Spleen (tissue), 11 donors: ENCODE measurements around the gene PCDHGC5. TPM values are rescaled to one million over a fixed set of nuclear protein-coding genes. Genes with fewer than 3 reads are reported as not detected.

ENCODE experiments used
- DNase-seq: peaks from one replicate; pipeline ENCODE4 v3.0.0-alpha.2; 2020
- H3K27ac ChIP-seq, 8 donors: fragments of 200-600 bp; sonication (generic) in 7 of 8; 1 replicate in 4 of 8; 2 replicates in 4 of 8; pipeline versions ENCODE4 v1.5.0 to v1.8.0; 2016 to 2021; ENCODE audit warnings: inconsistent platforms in 4 of 8, mild to moderate bottlenecking in 4 of 8, moderate library complexity in 1 of 8
- H3K27me3 ChIP-seq, 7 donors: fragments of 200-600 bp; sonication (generic) in 6 of 7; replicated peaks in 1 of 7; 1 replicate in 4 of 7; 2 replicates in 3 of 7; pipeline versions ENCODE4 v1.5.0 to v1.8.0; 2016 to 2021; ENCODE audit warnings: inconsistent platforms in 3 of 7, mild to moderate bottlenecking in 1 of 7
- H3K36me3 ChIP-seq, 6 donors: fragments of 200-600 bp; sonication (generic) in 5 of 6; 1 replicate in 4 of 6; 2 replicates in 2 of 6; pipeline versions ENCODE4 v1.5.0 to v1.8.0; 2016 to 2021; ENCODE audit warnings: inconsistent platforms in 2 of 6
- H3K4me1 ChIP-seq, 6 donors: fragments of 200-600 bp; sonication (generic) in 5 of 6; 1 replicate in 3 of 6; 2 replicates in 3 of 6; pipeline versions ENCODE4 v1.5.0 to v1.8.0; 2016 to 2021; ENCODE audit warnings: inconsistent platforms in 3 of 6
- H3K4me3 ChIP-seq, 8 donors: fragments of 200-600 bp; sonication (generic) in 7 of 8; 1 replicate in 4 of 8; 2 replicates in 4 of 8; pipeline versions ENCODE4 v1.5.0 to v1.8.0; 2016 to 2021; ENCODE audit warnings: inconsistent platforms in 4 of 8, mild to moderate bottlenecking in 4 of 8, moderate library complexity in 2 of 8
- H3K9me3 ChIP-seq, 8 donors: fragments of 200-600 bp; sonication (generic) in 7 of 8; 1 replicate in 4 of 8; 2 replicates in 4 of 8; pipeline versions ENCODE4 v1.5.0 to v1.8.0; 2016 to 2021; ENCODE audit warnings: inconsistent platforms in 4 of 8
- POLR2A ChIP-seq, 3 donors: fragments of 450-650 bp; IDR thresholded peaks; one replicate each; pipeline ENCODE4 v1.5.1; 2017; ENCODE audit warnings: antibody characterized with exemption in 3 of 3, mild to moderate bottlenecking in 1 of 3
- POLR2AphosphoS5 ChIP-seq, 3 donors: sonication (generic); formaldehyde crosslinking; IDR thresholded peaks; one replicate each; pipeline ENCODE4 v1.5.1; 2017; ENCODE audit warnings: antibody characterized with exemption in 3 of 3
- WGBS, 5 donors: extraction: QIAGEN DNeasy Blood & Tissue Kit in 3 of 5; methylation state at CpG; one replicate each; pipeline versions ENCODE4 v1.1.5 to v1.1.7; 2013 to 2018; 5-methylcytosine and 5-hydroxymethylcytosine counted together
- intact Hi-C: fragments of 100-400 bp; cut with DNase I; formaldehyde crosslinking; loops from one replicate; pipeline ENCODE4 v1.15.0; 2023; ENCODE audit warnings: low total_unique reads
- polyA plus RNA-seq, 3 donors: library from polyadenylated mRNA; stranded (reverse); fragments of 200-250 nt; gene quantifications; one replicate each; pipeline ENCODE4 v1.2.1, GENCODE V29; 2013
- total RNA-seq, 7 donors: library from RNA; depleted of rRNA in 3 of 7; stranded (reverse); fragments of >200 nt in 3 of 7; fragmentation: NEBNext Ultra II Directional in 4 of 7; extraction: Animal tissue kit (Norgen Biotek cat#: 25700) in 4 of 7; gene quantifications; one replicate each; pipeline versions ENCODE4 v1.1.0 to v1.2.1, GENCODE V29; 2016 to 2021
- TF ChIP-seq, protein P1 (sequence below), 11 experiments: fragments of 200-600 bp in 7 of 11; fragments of 450-650 bp in 4 of 11; sonication (generic) in 4 of 11; IDR thresholded peaks in 8 of 11; conservative IDR thresholded peaks in 3 of 11; 1 replicate in 7 of 11; 2 replicates in 4 of 11; pipeline versions ENCODE4 v1.4.0 to v1.8.0; 2016 to 2021; ENCODE audit warnings: antibody characterized with exemption in 11 of 11, inconsistent platforms in 4 of 11, mild to moderate bottlenecking in 1 of 11
- donor health status: healthy with polysubstance abuse.
- donor health status: DM: no; HTN: no; CAD: no; lungs with moderate emphysema.
- donor health status: DM: no; HTN: no; CAD: no.
- donor health status: Bipolar disorder and iron deficiency.
- donor health status: healthy.
- donor health status: DM: no; HTN: no; CAD: no.
- donor health status: DM: yes; HTN: yes; CAD: no.

The PCDHGC5 gene
- total and polyA plus RNA-seq, 10 donors, result 0.02 to 2.5 (median 1.1) TPM; not detected in 1

DNA sequence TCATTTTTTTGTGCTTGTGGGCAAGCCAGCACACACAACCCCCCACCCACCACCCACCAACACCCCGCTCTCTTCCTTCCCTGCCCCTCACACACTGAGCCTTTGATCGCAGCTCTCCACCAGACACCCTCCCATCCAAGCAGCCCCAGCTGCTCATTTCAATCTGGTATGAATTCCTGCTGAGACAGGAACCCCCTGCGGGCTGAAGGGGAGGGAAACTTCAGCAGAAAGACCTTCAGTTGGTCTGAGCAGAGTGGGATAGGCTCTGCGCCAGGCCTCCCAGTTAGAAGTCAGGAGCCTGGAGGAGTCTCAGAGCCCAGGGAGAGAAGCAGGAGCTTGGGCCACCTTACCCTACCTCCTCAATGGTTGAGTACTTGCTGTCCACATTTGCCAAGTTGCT is 7.2 kb downstream of the PCDHGC5 start:
- peaks cover 0 to 7% (median 0%) of the 10 kb centered on the region in 6 donors for H3K36me3 ChIP-seq
- peaks cover 3 to 45% (median 27%) of the 10 kb centered on the region in 6 donors for H3K4me1 ChIP-seq
- H3K27me3 ChIP-seq, result peaks cover 0 to 54% (median 14%) of the 10 kb centered on the region in 7 donors
- no peak overlapping the region for H3K4me3 ChIP-seq
- intact Hi-C loops, result no loop called here
- no peaks in the 10 kb centered on the region for H3K9me3 ChIP-seq
- no peak overlapping the region for H3K27ac ChIP-seq
- TF ChIP-seq POLR2A (IDR thresholded peaks at IDR 0.05), result no peak
- TF ChIP-seq POLR2AphosphoS5 (IDR thresholded peaks at IDR 0.05), result no peak
- TF ChIP-seq, protein P1, sequence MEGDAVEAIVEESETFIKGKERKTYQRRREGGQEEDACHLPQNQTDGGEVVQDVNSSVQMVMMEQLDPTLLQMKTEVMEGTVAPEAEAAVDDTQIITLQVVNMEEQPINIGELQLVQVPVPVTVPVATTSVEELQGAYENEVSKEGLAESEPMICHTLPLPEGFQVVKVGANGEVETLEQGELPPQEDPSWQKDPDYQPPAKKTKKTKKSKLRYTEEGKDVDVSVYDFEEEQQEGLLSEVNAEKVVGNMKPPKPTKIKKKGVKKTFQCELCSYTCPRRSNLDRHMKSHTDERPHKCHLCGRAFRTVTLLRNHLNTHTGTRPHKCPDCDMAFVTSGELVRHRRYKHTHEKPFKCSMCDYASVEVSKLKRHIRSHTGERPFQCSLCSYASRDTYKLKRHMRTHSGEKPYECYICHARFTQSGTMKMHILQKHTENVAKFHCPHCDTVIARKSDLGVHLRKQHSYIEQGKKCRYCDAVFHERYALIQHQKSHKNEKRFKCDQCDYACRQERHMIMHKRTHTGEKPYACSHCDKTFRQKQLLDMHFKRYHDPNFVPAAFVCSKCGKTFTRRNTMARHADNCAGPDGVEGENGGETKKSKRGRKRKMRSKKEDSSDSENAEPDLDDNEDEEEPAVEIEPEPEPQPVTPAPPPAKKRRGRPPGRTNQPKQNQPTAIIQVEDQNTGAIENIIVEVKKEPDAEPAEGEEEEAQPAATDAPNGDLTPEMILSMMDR (IDR thresholded peaks at IDR 0.05 in 8 of 11, conservative IDR thresholded peaks at IDR 0.05 in 3 of 11), result no peak
- WGBS, 5 donors, result 62 to 83% (median 76%) methylated on average over 4 of the region's 4 CpGs
- DNase-seq, result no peak

DNA sequence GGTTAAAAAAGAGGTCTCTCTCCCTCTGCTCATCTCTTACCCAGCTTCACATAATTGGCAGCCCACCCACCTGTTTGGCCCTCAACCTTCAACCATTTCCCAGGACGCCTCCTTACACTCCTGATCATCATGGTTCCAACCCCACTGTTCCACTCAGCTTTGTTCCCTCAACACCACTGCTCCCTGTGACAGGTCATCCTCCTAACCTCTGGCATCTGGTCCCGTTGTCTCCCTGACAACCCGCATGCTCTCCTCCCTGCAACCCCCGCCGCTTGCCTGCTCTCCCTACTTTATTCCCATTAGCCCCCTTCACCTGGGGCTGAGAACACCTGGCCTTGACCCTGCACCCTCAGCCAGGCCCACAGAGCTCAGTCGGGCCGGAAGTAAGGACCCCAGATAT is 12.9 kb downstream of the PCDHGC5 start:
- intact Hi-C loops, result no loop called here
- whole genome bisulfite sequencing, 5 donors, result 84 to 90% (median 88%) methylated on average over 7 of the region's 7 CpGs
- Histone ChIP-seq H3K27ac (no peak overlapping the region), H3K4me3 (no peak overlapping the region), H3K9me3 (no peaks in the 10 kb centered on the region), H3K4me1 (peaks cover 0 to 3% (median 2%) of the 10 kb centered on the region in 6 donors), H3K36me3 (peaks cover 0 to 9% (median 0%) of the 10 kb centered on the region in 6 donors), H3K27me3 (no peaks in the 10 kb centered on the region)
- TF ChIP-seq, protein P1 (IDR thresholded peaks at IDR 0.05 in 8 of 11, conservative IDR thresholded peaks at IDR 0.05 in 3 of 11), result no peak
- DNase-seq, result no peak

DNA sequence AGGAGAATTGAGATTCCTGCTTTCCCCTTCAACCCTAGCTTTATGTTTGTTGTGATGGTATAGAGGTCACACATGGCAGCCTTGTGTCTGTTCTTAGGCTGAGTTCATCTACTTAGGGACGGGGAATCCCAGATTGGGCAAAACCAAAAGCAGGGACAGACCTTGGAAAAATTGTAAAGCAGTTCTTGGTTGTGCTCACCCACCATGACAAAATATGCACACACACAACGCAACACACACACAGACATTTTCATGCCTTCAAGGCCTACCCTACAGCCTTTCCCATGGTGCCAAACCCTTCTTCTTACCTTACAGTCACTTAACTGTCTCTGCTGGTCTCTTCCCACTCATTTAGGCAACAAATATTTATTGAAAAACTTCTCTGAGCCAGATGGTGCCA is 14.8 kb downstream of the PCDHGC5 start:
- H3K9me3 ChIP-seq, result no peaks in the 10 kb centered on the region
- H3K4me1 ChIP-seq, result peaks cover 7 to 22% (median 19%) of the 10 kb centered on the region in 6 donors
- H3K36me3 ChIP-seq, result peaks cover 0 to 9% (median 0%) of the 10 kb centered on the region in 6 donors
- no peak for DNase-seq
- 77 to 90% (median 89%) methylated on average over 2 of the region's 2 CpGs for WGBS, 5 donors
- TF ChIP-seq POLR2AphosphoS5 (IDR thresholded peaks at IDR 0.05) (no peak), POLR2A (IDR thresholded peaks at IDR 0.05) (no peak)
- TF ChIP-seq, protein P1 (IDR thresholded peaks at IDR 0.05 in 8 of 11, conservative IDR thresholded peaks at IDR 0.05 in 3 of 11), result no peak
- no peak overlapping the region for H3K27ac ChIP-seq
- no peak overlapping the region for H3K4me3 ChIP-seq
- H3K27me3 ChIP-seq, result no peaks in the 10 kb centered on the region
- intact Hi-C loops, result no loop called here

DNA sequence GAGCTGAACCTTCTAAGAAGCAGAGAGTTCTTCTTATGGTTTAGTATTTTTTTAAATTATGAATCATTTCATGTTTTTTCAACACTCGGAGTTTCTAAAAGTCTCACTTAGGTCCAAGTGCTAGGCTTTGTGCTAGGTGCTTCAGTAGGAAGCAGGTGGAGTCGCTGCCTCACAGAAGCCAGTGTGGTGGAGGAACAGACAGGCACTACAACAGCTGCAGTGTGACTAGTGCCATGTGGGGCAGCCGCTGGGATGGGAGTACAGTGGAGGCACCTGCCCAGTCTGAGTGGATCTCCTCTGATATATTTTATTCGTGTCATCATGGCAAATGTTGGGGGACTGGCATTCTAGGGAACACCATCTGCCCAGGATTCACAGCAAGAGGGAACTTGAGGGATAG is 15.3 kb downstream of the PCDHGC5 start:
- H3K36me3 ChIP-seq, result peaks cover 0 to 9% (median 0%) of the 10 kb centered on the region in 6 donors
- WGBS, 5 donors, result 81 to 93% (median 91%) methylated on average over 4 of the region's 4 CpGs
- no peaks in the 10 kb centered on the region for H3K9me3 ChIP-seq
- DNase-seq, result no peak
- TF ChIP-seq, protein P1 (IDR thresholded peaks at IDR 0.05 in 8 of 11, conservative IDR thresholded peaks at IDR 0.05 in 3 of 11), result no peak
- TF ChIP-seq POLR2A (IDR thresholded peaks at IDR 0.05), result no peak
- TF ChIP-seq POLR2AphosphoS5 (IDR thresholded peaks at IDR 0.05), result no peak
- intact Hi-C loops, result no loop called here
- peaks cover 7 to 28% (median 25%) of the 10 kb centered on the region in 6 donors for H3K4me1 ChIP-seq
- no peak overlapping the region for H3K4me3 ChIP-seq
- no peaks in the 10 kb centered on the region for H3K27me3 ChIP-seq
- H3K27ac ChIP-seq, result no peak overlapping the region
